BJ (cell line): ENCODE data around the gene PIBF1. TPM values are rescaled to one million over a fixed set of nuclear protein-coding genes. Genes with fewer than 3 reads are reported as not detected.
"Not testable (repeated sequence)": the region's sequence is repeated elsewhere in the genome, so short reads cannot be mapped to it uniquely, and the experiment has no call there.

Experiments used
- CTCF ChIA-PET: fragments of 350-600 bp; formaldehyde crosslinking; extraction: SDS; loops from one replicate; lab custom pipeline; 2021; ENCODE audit warnings: antibody characterized with exemption, inconsistent platforms; lab: Yijun Ruan, JAX
- POLR2A ChIA-PET: fragments of 300-600 bp; sonication (Branson Sonifier 250); formaldehyde crosslinking; extraction: SDS; loops from one replicate; lab custom pipeline; 2021; ENCODE audit warnings: antibody characterized with exemption; lab: Charles Lee
- DNase-seq: peaks from one replicate; pipeline ENCODE4 v3.0.0-alpha.2; 2011; ENCODE audit warnings: low read depth
- H3K27me3 ChIP-seq: 2 replicates; pipeline ENCODE4 v1.6.0; 2011; ENCODE audit warnings: low read length; ENCODE audit not compliant: control insufficient read depth, insufficient read depth
- H3K36me3 ChIP-seq: 2 replicates; pipeline ENCODE4 v1.5.1; 2011; ENCODE audit warnings: low read length; ENCODE audit not compliant: control insufficient read depth, insufficient read depth
- H3K4me3 ChIP-seq: 2 replicates; pipeline ENCODE4 v1.5.1; 2011; ENCODE audit warnings: low read depth, mild to moderate bottlenecking, control low read depth, low read length
- polyA plus RNA-seq: library from polyadenylated mRNA; depleted of rRNA; stranded (reverse); fragments of >200 nt; gene quantifications from 2 replicates; pipeline ENCODE4 v1.2.3, GENCODE V29; 2011
- TF ChIP-seq, protein P1 (sequence below): IDR thresholded peaks from 2 replicates; pipeline ENCODE4 v1.5.1; 2011; ENCODE audit warnings: low read depth, mild to moderate bottlenecking, control low read depth, inconsistent platforms, low read length, moderate library complexity; ENCODE audit not compliant: insufficient read depth

Gene PIBF1
- polyA plus RNA-seq, 1 experiment: 1.7 TPM

DNA sequence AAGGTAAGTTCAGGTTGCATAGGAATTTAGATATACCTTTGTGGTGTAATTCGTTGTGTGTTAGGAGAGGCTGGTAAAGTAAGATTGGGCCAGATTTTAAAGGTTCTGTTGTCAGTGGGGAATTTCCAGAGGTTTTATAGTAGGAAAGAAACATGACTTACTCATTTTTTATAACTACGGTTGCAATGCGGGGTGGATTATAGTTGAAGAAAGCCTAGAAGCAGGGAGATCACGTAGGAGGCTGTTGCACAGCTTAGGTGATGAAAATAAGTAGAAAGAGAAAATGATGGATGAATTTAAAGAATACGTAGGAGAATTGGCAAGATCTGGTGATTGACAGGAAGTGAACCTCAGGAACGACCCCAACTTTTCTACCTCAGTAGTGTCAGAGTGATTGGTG is 61.1 kb downstream of the PIBF1 start:
- CTCF ChIA-PET: interaction anchor here (0.6 kb wide), 1 partner anchor 12 kb away, joined by 3 read pairs; no protein-coding TSS in a partner anchor
- Histone ChIP-seq H3K36me3 (no peaks in the 10 kb centered on the region; the same call in 1 of the 2 replicates), H3K27me3 (no peaks in the 10 kb centered on the region), H3K4me3 (no peak overlapping the region)
- no peak for DNase-seq
- POLR2A ChIA-PET: interaction anchor here (0.6 kb wide), 1 partner anchor 75 kb away, joined by 10 read pairs; no protein-coding TSS in a partner anchor
- TF ChIP-seq, protein P1, sequence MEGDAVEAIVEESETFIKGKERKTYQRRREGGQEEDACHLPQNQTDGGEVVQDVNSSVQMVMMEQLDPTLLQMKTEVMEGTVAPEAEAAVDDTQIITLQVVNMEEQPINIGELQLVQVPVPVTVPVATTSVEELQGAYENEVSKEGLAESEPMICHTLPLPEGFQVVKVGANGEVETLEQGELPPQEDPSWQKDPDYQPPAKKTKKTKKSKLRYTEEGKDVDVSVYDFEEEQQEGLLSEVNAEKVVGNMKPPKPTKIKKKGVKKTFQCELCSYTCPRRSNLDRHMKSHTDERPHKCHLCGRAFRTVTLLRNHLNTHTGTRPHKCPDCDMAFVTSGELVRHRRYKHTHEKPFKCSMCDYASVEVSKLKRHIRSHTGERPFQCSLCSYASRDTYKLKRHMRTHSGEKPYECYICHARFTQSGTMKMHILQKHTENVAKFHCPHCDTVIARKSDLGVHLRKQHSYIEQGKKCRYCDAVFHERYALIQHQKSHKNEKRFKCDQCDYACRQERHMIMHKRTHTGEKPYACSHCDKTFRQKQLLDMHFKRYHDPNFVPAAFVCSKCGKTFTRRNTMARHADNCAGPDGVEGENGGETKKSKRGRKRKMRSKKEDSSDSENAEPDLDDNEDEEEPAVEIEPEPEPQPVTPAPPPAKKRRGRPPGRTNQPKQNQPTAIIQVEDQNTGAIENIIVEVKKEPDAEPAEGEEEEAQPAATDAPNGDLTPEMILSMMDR: no peak

DNA sequence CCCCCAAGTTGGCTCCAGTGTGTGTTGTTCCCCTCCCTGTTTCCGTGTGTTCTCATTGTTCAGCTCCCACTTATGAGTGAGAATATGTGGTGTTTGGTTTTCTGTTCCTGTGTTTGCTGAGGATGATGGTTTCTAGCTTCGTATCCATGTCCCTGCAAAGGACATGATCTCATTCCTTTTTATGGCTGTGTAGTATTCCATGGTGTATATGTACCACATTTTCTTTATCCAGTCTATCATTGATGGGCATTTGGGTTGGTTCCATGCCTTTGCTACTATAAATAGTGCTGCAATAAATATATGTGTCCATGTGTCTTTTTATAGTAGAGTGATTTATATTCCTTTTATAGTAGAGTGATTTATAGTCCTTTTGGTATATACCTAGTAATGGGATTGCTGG is 63.2 kb downstream of the PIBF1 start:
- CTCF ChIA-PET: interaction anchor here (0.6 kb wide), 1 partner anchor 645 kb away, joined by 3 read pairs; no protein-coding TSS in a partner anchor
- H3K4me3 ChIP-seq, H3K36me3 ChIP-seq, H3K27me3 ChIP-seq, DNase-seq, POLR2A ChIA-PET: not testable (repeated sequence)

DNA sequence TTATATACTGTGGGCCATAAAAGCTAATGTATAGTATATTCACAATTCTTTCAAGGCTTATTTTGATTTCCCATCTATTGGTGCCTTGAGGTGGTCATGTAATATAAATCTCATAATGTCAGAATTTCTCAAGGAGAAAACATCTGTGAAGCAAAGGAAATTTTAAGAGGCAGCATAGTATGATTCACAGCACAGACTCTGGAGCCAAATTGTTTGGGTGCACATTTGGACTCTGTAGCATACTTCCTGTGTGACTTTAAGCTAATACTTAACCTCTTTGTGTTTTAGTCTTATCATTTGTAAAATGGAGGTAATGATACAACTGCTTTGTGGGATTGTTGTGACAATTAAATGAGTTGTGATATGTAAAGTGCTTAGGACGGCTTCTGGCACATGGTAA is 67.6 kb downstream of the PIBF1 start:
- peaks cover 6% of the 10 kb centered on the region for H3K36me3 ChIP-seq
- no peaks in the 10 kb centered on the region for H3K27me3 ChIP-seq
- TF ChIP-seq, protein P1: no peak
- H3K4me3 ChIP-seq: no peak overlapping the region
- DNase-seq: peak; percentile 13
- ChIA-PET CTCF (no interaction called here), POLR2A (no interaction called here)

DNA sequence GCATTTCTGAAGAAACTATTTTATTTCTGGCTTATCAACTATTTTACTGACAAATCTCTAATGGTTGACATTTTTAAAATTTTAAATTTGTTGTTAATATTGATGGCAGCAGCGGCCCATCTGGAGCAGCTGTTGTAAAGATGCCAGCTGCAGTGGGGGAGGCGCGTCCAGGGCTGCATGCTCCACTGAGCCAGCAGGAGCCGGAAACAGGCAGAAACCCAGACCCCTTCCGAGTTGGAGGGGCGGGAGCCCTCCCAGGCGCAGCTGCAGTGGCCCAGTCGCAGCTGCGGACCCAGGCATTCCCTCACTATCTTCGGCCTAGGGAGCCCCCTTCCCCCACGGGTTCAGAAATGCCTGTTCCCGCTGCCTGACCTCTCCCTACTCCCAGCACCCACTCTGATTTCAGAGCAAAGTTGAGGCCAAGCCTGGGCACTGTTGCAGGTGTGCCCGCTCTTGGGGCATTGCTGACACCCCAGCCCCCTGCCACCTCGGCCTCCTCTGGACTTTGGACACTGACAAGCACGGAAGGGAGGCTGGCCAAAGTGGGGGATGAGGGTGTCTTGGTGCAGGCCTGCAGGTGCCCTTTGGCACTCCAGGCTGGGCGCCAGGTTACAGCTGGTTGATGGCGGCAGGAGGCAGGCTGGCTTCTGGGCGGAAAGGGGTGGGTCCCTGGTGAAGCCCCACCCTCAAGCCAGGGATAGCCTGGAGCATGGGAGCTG is 69.2 kb downstream of the PIBF1 start:
- TF ChIP-seq, protein P1: no peak
- no peak for DNase-seq
- ChIA-PET CTCF (interaction anchor here (0.6 to 2.0 kb wide), 3 partner anchors 11 to 46 kb away, joined by 3 to 8 read pairs (median 5); no protein-coding TSS in a partner anchor), POLR2A (no interaction called here)
- Histone ChIP-seq H3K36me3 (peaks cover 6% of the 10 kb centered on the region), H3K4me3 (no peak overlapping the region), H3K27me3 (no peaks in the 10 kb centered on the region)

DNA sequence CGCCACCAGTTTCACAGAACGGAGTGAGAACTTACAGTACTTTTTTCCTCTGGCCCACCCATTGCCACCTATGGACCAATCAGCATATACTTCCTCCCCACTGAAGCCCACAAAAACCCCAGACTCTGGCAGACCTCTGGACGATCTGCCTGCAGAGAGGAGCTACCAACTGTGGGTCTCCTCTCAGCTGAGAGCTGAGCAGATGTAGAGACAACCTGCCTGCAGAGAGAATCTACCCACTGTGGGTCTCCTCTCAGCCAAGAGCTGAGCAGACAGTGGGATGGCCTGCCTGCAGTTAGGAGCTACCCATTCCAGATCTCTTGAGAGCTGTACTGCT is 69.7 kb downstream of the PIBF1 start:
- CTCF ChIA-PET: interaction anchor here (0.6 to 2.0 kb wide), 2 partner anchors 13 to 46 kb away, joined by 3 to 8 read pairs; no protein-coding TSS in a partner anchor
- Histone ChIP-seq H3K27me3 (no peaks in the 10 kb centered on the region), H3K4me3 (no peak overlapping the region), H3K36me3 (peaks cover 6% of the 10 kb centered on the region)
- no peak for DNase-seq
- TF ChIP-seq, protein P1: no peak
- POLR2A ChIA-PET: no interaction called here
